Astrocyte of the spinal cord (primary cell): ENCODE data around the gene IPMK.

Experiments used
- DNase-seq: peaks from one replicate; pipeline ENCODE4 v3.0.0; 2011; ENCODE audit warnings: low read depth, low spot score
- H3K4me3 ChIP-seq: 2 replicates; pipeline ENCODE4 v1.5.1; 2011; ENCODE audit warnings: low read depth, mild to moderate bottlenecking, low read length, moderate library complexity
- CTCF ChIP-seq: IDR thresholded peaks from 2 replicates; pipeline ENCODE4 v1.5.1; 2012; ENCODE audit warnings: low read depth, mild to moderate bottlenecking, low read length, inconsistent platforms
- in situ Hi-C: cut with HindIII; loops from 2 replicates; pipeline ENCODE4 v1.10.0; 2017; ENCODE audit warnings: low sequenced_read_pairs

Gene IPMK

DNA sequence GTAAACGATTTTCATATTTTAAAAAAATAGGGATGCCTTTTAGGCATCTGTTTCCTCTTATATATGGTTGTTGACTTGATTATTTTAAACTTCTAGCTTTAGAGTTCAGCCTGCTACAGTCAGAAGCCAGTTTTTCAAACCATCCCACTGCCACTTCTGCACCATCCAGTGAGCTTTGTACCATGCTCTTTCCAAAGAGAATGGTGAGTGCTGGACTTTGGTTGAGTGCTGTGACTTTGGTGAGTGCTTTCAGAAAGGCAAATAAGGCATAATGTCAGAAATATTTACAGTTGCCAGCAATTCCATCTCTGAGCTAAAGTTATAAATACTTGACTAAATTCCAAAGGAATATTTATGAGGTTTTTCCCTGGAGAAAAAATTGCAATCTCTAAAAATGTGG, 117.4 kb downstream of the IPMK start:
- no peak for DNase-seq
- H3K4me3 ChIP-seq, result no peak overlapping the region
- no peak for TF ChIP-seq CTCF
- in situ Hi-C loops, result no loop called here

- no peak overlapping the region for H3K4me3 ChIP-seq
- in situ Hi-C loops, result no loop called here
- no peak for DNase-seq
- TF ChIP-seq CTCF, result no peak
These were observed 123.8 kb downstream of the IPMK start for GRCh38 chr10:58143944-58144343.
